ENCODE results near the gene DMAP1. TPM values are rescaled to one million over a fixed set of nuclear protein-coding genes. Genes with fewer than 3 reads are reported as not detected.

Gene DMAP1
- total and polyA plus RNA-seq, 11 donors, result 23.5 to 35.5 (median 28.7) TPM

GRCh38 chr1:44238660-44239059 lies 25.4 kb downstream of the DMAP1 start:
- intact Hi-C loops (cut with DNase I), result no loop called here
- peak overlapping the region in 2 of 12 donors; percentile 87 to 90 for H3K27ac ChIP-seq
- H3K4me3 ChIP-seq, result no peak overlapping the region
- ATAC-seq (no peak), DNase-seq (no peak)
- H3K9me3 ChIP-seq, result no peaks in the 10 kb centered on the region
- H3K27me3 ChIP-seq, result no peaks in the 10 kb centered on the region
- H3K36me3 ChIP-seq, result peaks cover 0 to 4% (median 0%) of the 10 kb centered on the region in 9 donors
- TF ChIP-seq CTCF (IDR thresholded peaks at IDR 0.05) (no peak), POLR2A (IDR thresholded peaks at IDR 0.05) (no peak)
- peaks cover 0 to 31% (median 18%) of the 10 kb centered on the region in 12 donors for H3K4me1 ChIP-seq
- 81 to 86% (median 84%) methylated on average over 4 of the region's 4 CpGs for WGBS, 4 donors

- WGBS, 4 donors, result 28 to 51% (median 47%) methylated on average over 5 to 8 of the region's 8 CpGs
- no peak overlapping the region for H3K4me3 ChIP-seq
- ATAC-seq (peak; percentile 47 to 79 (median 70)), DNase-seq (peak in 4 of 5 donors; percentile 40 to 81 (median 56))
- H3K27ac ChIP-seq, result peak overlapping the region; percentile 63 to 93 (median 84)
- TF ChIP-seq CTCF (IDR thresholded peaks at IDR 0.05) (peak in 9 of 12 donors; percentile 17 to 48 (median 36)), POLR2A (IDR thresholded peaks at IDR 0.05) (peak in 1 of 2 donors; percentile 3)
- intact Hi-C loops (cut with DNase I), result no loop called here
- peaks cover 0 to 31% (median 18%) of the 10 kb centered on the region in 12 donors for H3K4me1 ChIP-seq
- peaks cover 0 to 7% (median 0%) of the 10 kb centered on the region in 9 donors for H3K36me3 ChIP-seq
- no peaks in the 10 kb centered on the region for H3K27me3 ChIP-seq
- H3K9me3 ChIP-seq, result no peaks in the 10 kb centered on the region
These were observed 26.2 kb downstream of the DMAP1 start for GRCh38 chr1:44239331-44239960.

- intact Hi-C loops (cut with DNase I), result loop anchor here in 2 of 10 donors (2.0 to 5.0 kb wide), 2 partner anchors 52 to 53 kb away; no protein-coding TSS in a partner anchor
- H3K36me3 ChIP-seq, result peaks cover 0 to 7% (median 0%) of the 10 kb centered on the region in 9 donors
- no peak overlapping the region for H3K4me3 ChIP-seq
- no peaks in the 10 kb centered on the region for H3K9me3 ChIP-seq
- peaks cover 0 to 31% (median 18%) of the 10 kb centered on the region in 12 donors for H3K4me1 ChIP-seq
- no peaks in the 10 kb centered on the region for H3K27me3 ChIP-seq
- TF ChIP-seq CTCF (IDR thresholded peaks at IDR 0.05), result no peak
- no peak for TF ChIP-seq POLR2A (IDR thresholded peaks at IDR 0.05)
- DNase-seq, result peak in 4 of 5 donors; percentile 34 to 84 (median 55)
- 28 to 61% (median 40%) methylated on average over 3 of the region's 3 CpGs; no CpG with 5 or more reads in 1 of the 4 donors for WGBS, 4 donors
- peak; percentile 86 to 91 (median 89) for ATAC-seq
- peak overlapping the region; percentile 63 to 93 (median 84) for H3K27ac ChIP-seq
These were observed 26.7 kb downstream of the DMAP1 start for GRCh38 chr1:44239961-44240371.
